ENCODE data around the gene ZNF534.
A peak's percentile ranks its signal among the peaks of the same experiment; 100 is the strongest.
"Not testable (repeated sequence)": the region's sequence is repeated elsewhere in the genome, so short reads cannot be mapped to it uniquely, and the experiment has no call there.

The ZNF534 gene

GRCh38 chr19:52428937-52429336 lies at the start of gene ZNF534:
Gene ZNF534 (plus strand): TSS chr19:52429148. CDS start chr19:52431475, 2,327 bp downstream.
- DNase-seq (ENCODE audit: low read depth in 1 of 2, low spot score in 1 of 2): no peak

GRCh38 chr19:52391135-52391534 lies 37.8 kb upstream of the ZNF534 start:
- DNase-seq (ENCODE audit: low read depth in 1 of 2, low spot score in 1 of 2): no peak

GRCh38 chr19:52397310-52398080 lies 31.5 kb upstream of the ZNF534 start, which contains the start of gene ZNF528:
Gene ZNF528 (plus strand): TSS chr19:52397849. CDS start chr19:52402014, 4,165 bp downstream.
- peak; percentile 88 to 93 for DNase-seq (ENCODE audit: low read depth in 1 of 2, low spot score in 1 of 2)

- DNase-seq (ENCODE audit: low read depth in 1 of 2, low spot score in 1 of 2): no peak
Observed at GRCh38 chr19:52398081-52398441, 30.9 kb upstream of the ZNF534 start.

- DNase-seq (ENCODE audit: low read depth in 1 of 2, low spot score in 1 of 2): no peak
Observed at GRCh38 chr19:52410276-52410675, 18.7 kb upstream of the ZNF534 start.

- no peak for DNase-seq (ENCODE audit: low read depth in 1 of 2, low spot score in 1 of 2)
Observed at GRCh38 chr19:52415711-52416110, 13.2 kb upstream of the ZNF534 start.

GRCh38 chr19:52442179-52442578 lies 13.2 kb downstream of the ZNF534 start:
- no peak for DNase-seq (ENCODE audit: low read depth in 1 of 2, low spot score in 1 of 2)

GRCh38 chr19:52444506-52444905 lies 15.6 kb downstream of the ZNF534 start:
- no peak for DNase-seq (ENCODE audit: low read depth in 1 of 2, low spot score in 1 of 2)

GRCh38 chr19:52451241-52451640 lies 22.3 kb downstream of the ZNF534 start:
- DNase-seq (ENCODE audit: low read depth in 1 of 2, low spot score in 1 of 2): no peak

GRCh38 chr19:52453324-52454094 lies 24.6 kb downstream of the ZNF534 start, which contains the start of gene ZNF578:
Gene ZNF578 (plus strand): TSS chr19:52453553. CDS start chr19:52501846, 48,293 bp downstream.
- DNase-seq (ENCODE audit: low read depth in 1 of 2, low spot score in 1 of 2): peak; percentile 12 to 45

GRCh38 chr19:52464798-52465470 lies 36.0 kb downstream of the ZNF534 start:
- no peak for DNase-seq (ENCODE audit: low read depth in 1 of 2, low spot score in 1 of 2)

GRCh38 chr19:52473655-52474350 lies 44.9 kb downstream of the ZNF534 start:
- no peak for DNase-seq (ENCODE audit: low read depth in 1 of 2, low spot score in 1 of 2)

GRCh38 chr19:52474351-52475127 lies 45.6 kb downstream of the ZNF534 start:
- no peak for DNase-seq (ENCODE audit: low read depth in 1 of 2, low spot score in 1 of 2)

- not testable (repeated sequence) for DNase-seq (ENCODE audit: low read depth in 1 of 2, low spot score in 1 of 2)
Observed at GRCh38 chr19:52484111-52484743, 55.3 kb downstream of the ZNF534 start.

- DNase-seq (ENCODE audit: low read depth in 1 of 2, low spot score in 1 of 2): not testable (repeated sequence)
Observed at GRCh38 chr19:52485064-52485463, 56.1 kb downstream of the ZNF534 start.

- DNase-seq (ENCODE audit: low read depth in 1 of 2, low spot score in 1 of 2): not testable (repeated sequence)
Observed at GRCh38 chr19:52485561-52486240, 56.8 kb downstream of the ZNF534 start.

- no peak for DNase-seq (ENCODE audit: low read depth in 1 of 2, low spot score in 1 of 2)
Observed at GRCh38 chr19:52492201-52492993, 63.4 kb downstream of the ZNF534 start.

GRCh38 chr19:52492994-52493470 lies 64.1 kb downstream of the ZNF534 start:
- no peak for DNase-seq (ENCODE audit: low read depth in 1 of 2, low spot score in 1 of 2)

Data from activated T-helper 1 cell treated with anti-CD3 and anti-CD28 coated beads, Interleukin-2, amount 50 U/mL, for 16 hours (primary cell).